ENCODE results near the gene ZBTB16.

Gene ZBTB16

GRCh38 chr11:114281388-114281956 is 222.0 kb downstream of the ZBTB16 start:
- TF ChIP-seq CTCF (IDR thresholded peaks at IDR 0.05; ENCODE audit: insufficient read depth, low read length, poor library complexity, severe bottlenecking), result no peak
- no peak for DNase-seq (ENCODE audit: extremely low read depth, insufficient read length)
- Histone ChIP-seq H3K27me3 (replicated peaks; ENCODE audit: control insufficient read depth, insufficient read depth, low read length) (no peaks in the 10 kb centered on the region; the same call in none of the 2 replicates), H3K4me3 (replicated peaks; ENCODE audit: low read depth, low read length) (no peak overlapping the region), H3K36me3 (ENCODE audit: control insufficient read depth, insufficient read depth, low read length) (no peaks in the 10 kb centered on the region)

GRCh38 chr11:114282488-114282887 is 223.0 kb downstream of the ZBTB16 start:
- Histone ChIP-seq H3K4me3 (replicated peaks; ENCODE audit: low read depth, low read length) (no peak overlapping the region), H3K27me3 (replicated peaks; ENCODE audit: control insufficient read depth, insufficient read depth, low read length) (no peaks in the 10 kb centered on the region; the same call in none of the 2 replicates), H3K36me3 (ENCODE audit: control insufficient read depth, insufficient read depth, low read length) (no peaks in the 10 kb centered on the region)
- DNase-seq (ENCODE audit: extremely low read depth, insufficient read length), result no peak
- TF ChIP-seq CTCF (IDR thresholded peaks at IDR 0.05; ENCODE audit: insufficient read depth, low read length, poor library complexity, severe bottlenecking), result no peak

- no peak for DNase-seq (ENCODE audit: extremely low read depth, insufficient read length)
- Histone ChIP-seq H3K27me3 (replicated peaks; ENCODE audit: control insufficient read depth, insufficient read depth, low read length) (no peaks in the 10 kb centered on the region; the same call in none of the 2 replicates), H3K4me3 (replicated peaks; ENCODE audit: low read depth, low read length) (no peak overlapping the region), H3K36me3 (ENCODE audit: control insufficient read depth, insufficient read depth, low read length) (no peaks in the 10 kb centered on the region)
- no peak for TF ChIP-seq CTCF (IDR thresholded peaks at IDR 0.05; ENCODE audit: insufficient read depth, low read length, poor library complexity, severe bottlenecking)
Measured at GRCh38 chr11:114283422-114283821, 223.9 kb downstream of the ZBTB16 start.

GRCh38 chr11:114284021-114284420 is 224.5 kb downstream of the ZBTB16 start:
- Histone ChIP-seq H3K27me3 (replicated peaks; ENCODE audit: control insufficient read depth, insufficient read depth, low read length) (no peaks in the 10 kb centered on the region; the same call in none of the 2 replicates), H3K4me3 (replicated peaks; ENCODE audit: low read depth, low read length) (no peak overlapping the region), H3K36me3 (ENCODE audit: control insufficient read depth, insufficient read depth, low read length) (no peaks in the 10 kb centered on the region)
- no peak for TF ChIP-seq CTCF (IDR thresholded peaks at IDR 0.05; ENCODE audit: insufficient read depth, low read length, poor library complexity, severe bottlenecking)
- no peak for DNase-seq (ENCODE audit: extremely low read depth, insufficient read length)

GRCh38 chr11:114284914-114285313 is 225.4 kb downstream of the ZBTB16 start:
- no peak for TF ChIP-seq CTCF (IDR thresholded peaks at IDR 0.05; ENCODE audit: insufficient read depth, low read length, poor library complexity, severe bottlenecking)
- no peak overlapping the region for H3K4me3 ChIP-seq (replicated peaks; ENCODE audit: low read depth, low read length)
- DNase-seq (ENCODE audit: extremely low read depth, insufficient read length), result no peak
- H3K36me3 ChIP-seq (ENCODE audit: control insufficient read depth, insufficient read depth, low read length), result no peaks in the 10 kb centered on the region
- no peaks in the 10 kb centered on the region; the same call in none of the 2 replicates for H3K27me3 ChIP-seq (replicated peaks; ENCODE audit: control insufficient read depth, insufficient read depth, low read length)

GRCh38 chr11:114285599-114285998 is 226.1 kb downstream of the ZBTB16 start:
- H3K36me3 ChIP-seq (ENCODE audit: control insufficient read depth, insufficient read depth, low read length), result no peaks in the 10 kb centered on the region
- no peak for DNase-seq (ENCODE audit: extremely low read depth, insufficient read length)
- no peak overlapping the region for H3K4me3 ChIP-seq (replicated peaks; ENCODE audit: low read depth, low read length)
- no peak for TF ChIP-seq CTCF (IDR thresholded peaks at IDR 0.05; ENCODE audit: insufficient read depth, low read length, poor library complexity, severe bottlenecking)
- no peaks in the 10 kb centered on the region; the same call in 1 of the 2 replicates for H3K27me3 ChIP-seq (replicated peaks; ENCODE audit: control insufficient read depth, insufficient read depth, low read length)
